Erythroblast (primary cell): ENCODE results near the gene CLEC9A.

Source experiments
- DNase-seq, 2 experiments: peaks; one replicate each; lab custom pipeline; 2025; lab: John Stamatoyannopoulos, UW
- GATA1 ChIP-seq: IDR thresholded peaks from 2 replicates; pipeline ENCODE4 v1.6.1; 2011; ENCODE audit warnings: low read depth, mild to moderate bottlenecking, control low read depth, low read length, moderate library complexity
- POLR2A ChIP-seq: IDR thresholded peaks from 2 replicates; pipeline ENCODE4 v1.6.1; 2011; ENCODE audit warnings: mild to moderate bottlenecking, low read length

Gene CLEC9A

DNA sequence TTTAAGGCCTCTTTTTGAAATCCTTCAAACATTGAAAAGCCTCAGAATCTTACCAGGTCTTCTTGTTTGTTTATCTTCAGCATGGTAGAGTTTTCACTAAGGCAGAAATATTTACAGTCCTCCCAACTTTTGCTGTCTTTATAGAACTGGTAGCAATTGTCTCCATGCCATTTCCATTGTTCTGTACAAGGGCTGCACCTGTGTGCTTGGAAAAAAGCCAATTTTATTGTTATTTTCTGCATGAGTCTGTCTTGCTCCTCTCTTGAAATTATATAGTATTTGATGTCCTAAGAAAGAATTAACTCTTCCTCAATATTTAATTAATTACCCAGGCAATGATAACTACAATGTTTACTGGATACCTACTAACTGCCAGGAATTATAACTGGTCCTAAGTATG, 45.0 kb downstream of the CLEC9A start:
- no peak for TF ChIP-seq GATA1
- no peak for TF ChIP-seq POLR2A
- DNase-seq, result no peak

- TF ChIP-seq POLR2A, result no peak
- TF ChIP-seq GATA1, result no peak
- DNase-seq, result no peak
These were observed 51.8 kb downstream of the CLEC9A start for GRCh38 chr12:10082117-10082874.

DNA sequence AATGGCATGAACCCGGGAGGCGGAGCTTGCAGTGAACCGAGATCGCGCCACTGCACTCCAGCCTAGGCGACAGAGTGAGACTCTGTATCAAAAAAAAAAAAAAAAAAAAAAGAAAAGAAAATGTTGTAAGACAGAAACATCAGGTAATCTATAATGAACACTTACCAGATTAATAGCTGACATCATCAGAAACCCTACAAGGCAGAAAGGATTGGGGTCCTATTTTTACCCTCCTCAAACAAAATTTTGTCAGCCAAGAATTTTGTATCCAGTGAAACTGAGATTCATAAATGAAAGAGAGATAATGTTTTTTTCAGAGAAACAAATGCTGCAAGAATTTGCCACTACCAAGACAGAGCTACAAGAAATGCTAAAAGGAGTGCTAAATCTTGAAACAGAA, 54.3 kb downstream of the CLEC9A start:
- DNase-seq, result no peak
- TF ChIP-seq POLR2A, result no peak

GRCh38 chr12:10086387-10086786, 55.9 kb downstream of the CLEC9A start:
- DNase-seq, result no peak
- TF ChIP-seq GATA1 (no peak), POLR2A (no peak)

- no peak for DNase-seq
- TF ChIP-seq GATA1 (no peak), POLR2A (no peak)
These were observed 57.5 kb downstream of the CLEC9A start for GRCh38 chr12:10088031-10088430.

- DNase-seq, result no peak
- TF ChIP-seq GATA1 (no peak), POLR2A (no peak)
These were observed 58.7 kb downstream of the CLEC9A start for GRCh38 chr12:10088955-10089900.

GRCh38 chr12:10094646-10095395, 64.3 kb downstream of the CLEC9A start:
- no peak for TF ChIP-seq POLR2A
- no peak for TF ChIP-seq GATA1
- no peak for DNase-seq

DNA sequence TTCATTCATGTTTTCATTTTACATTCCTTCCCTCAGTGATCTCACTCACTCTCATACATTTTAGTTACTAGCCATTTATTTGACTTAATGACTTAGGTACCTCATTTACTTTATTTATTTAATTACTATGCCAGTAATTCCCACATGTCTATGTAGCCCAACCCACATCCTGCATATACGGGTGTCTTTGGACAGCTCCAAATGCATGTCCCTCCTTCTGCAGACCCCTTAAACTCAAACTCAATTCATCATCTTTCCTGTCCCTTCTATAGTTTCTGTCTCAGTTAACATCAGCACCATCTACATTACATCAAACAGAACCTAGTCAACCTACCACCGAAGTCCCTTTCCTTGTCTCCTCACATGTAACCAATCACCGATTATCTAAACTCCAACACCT, 65.5 kb downstream of the CLEC9A start:
- TF ChIP-seq GATA1, result no peak
- no peak for TF ChIP-seq POLR2A
- no peak for DNase-seq

GRCh38 chr12:10097521-10097920, 67.0 kb downstream of the CLEC9A start:
- DNase-seq, result no peak
- TF ChIP-seq POLR2A (no peak), GATA1 (no peak)

DNA sequence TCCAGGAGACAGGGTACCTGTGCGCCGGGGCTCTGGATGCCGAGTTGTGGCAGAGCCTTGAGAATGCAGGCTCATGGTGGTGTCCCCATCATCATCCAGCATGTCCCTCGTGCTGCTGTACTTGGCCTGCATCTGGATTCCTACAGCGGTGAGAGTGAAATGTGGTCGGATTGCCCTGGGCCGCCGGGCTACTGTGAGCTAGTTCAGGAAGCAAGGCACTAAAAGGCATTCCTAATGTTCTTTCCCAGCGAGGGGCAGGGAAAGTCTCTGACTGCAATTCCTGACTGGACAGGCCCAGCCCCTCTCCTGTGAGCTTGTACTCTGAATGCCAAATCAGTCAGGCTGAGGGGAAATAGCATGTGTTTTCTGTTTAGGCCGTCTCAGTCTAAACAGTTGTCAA, 68.3 kb downstream of the CLEC9A start, which contains the start of gene CLEC1A:
TSS of gene CLEC1A (minus strand) at position 195 of the 400 bp plus-strand sequence. CDS start at position 132, 63 bp downstream.
- DNase-seq, result no peak

GRCh38 chr12:10101042-10101579, 70.6 kb downstream of the CLEC9A start:
- DNase-seq, result no peak
- no peak for TF ChIP-seq GATA1
- TF ChIP-seq POLR2A, result no peak

More for the DNA sequence above, 68.3 kb downstream of the CLEC9A start, which contains the start of gene CLEC1A:
- no peak for TF ChIP-seq POLR2A
- no peak for TF ChIP-seq GATA1

- no peak for TF ChIP-seq GATA1
- no peak for TF ChIP-seq POLR2A
- DNase-seq, result no peak
These were observed 71.3 kb downstream of the CLEC9A start for GRCh38 chr12:10101648-10102220.

GRCh38 chr12:10102322-10102721, 71.8 kb downstream of the CLEC9A start:
- DNase-seq, result no peak
- TF ChIP-seq POLR2A, result no peak
- no peak for TF ChIP-seq GATA1
